Activated CD4-positive, alpha-beta T cell treated with anti-CD3 and anti-CD28 coated beads, Interleukin-2, amount 10 ng/mL, durations not matched to agents 7 days and 5 days (primary cell): ENCODE data around the gene DMD. TPM values are rescaled to one million over a fixed set of nuclear protein-coding genes. Genes with fewer than 3 reads are reported as not detected.
"Not testable (repeated sequence)": the region's sequence is repeated elsewhere in the genome, so short reads cannot be mapped to it uniquely, and the experiment has no call there.

Experiments used
- CTCF ChIA-PET: fragments of 350-600 bp; sonication (Branson Sonifier 250); formaldehyde crosslinking; loops from one replicate; lab custom pipeline; 2021; ENCODE audit warnings: antibody characterized with exemption; lab: Charles Lee
- POLR2A ChIA-PET: fragments of 350-600 bp; sonication (Branson Sonifier 250); formaldehyde crosslinking; loops from one replicate; lab custom pipeline; 2021; ENCODE audit warnings: antibody characterized with exemption; lab: Charles Lee
- DNase-seq: peaks from one replicate; pipeline ENCODE4 v3.0.0-alpha.2; 2020
- H3K27ac Mint-ChIP-seq: one replicate; pipeline ENCODE4 v1.8.0; 2021; ENCODE audit warnings: mild to moderate bottlenecking, moderate library complexity, mixed read lengths
- H3K27me3 Mint-ChIP-seq: one replicate; pipeline ENCODE4 v1.8.0; 2021; ENCODE audit warnings: mixed read lengths
- H3K36me3 Mint-ChIP-seq: one replicate; pipeline ENCODE4 v1.8.0; 2021; ENCODE audit warnings: low read depth, mixed read lengths
- H3K4me1 Mint-ChIP-seq: one replicate; pipeline ENCODE4 v1.8.0; 2021; ENCODE audit warnings: mixed read lengths
- H3K4me3 Mint-ChIP-seq: one replicate; pipeline ENCODE4 v1.8.0; 2021; ENCODE audit warnings: mild to moderate bottlenecking, moderate library complexity, mixed read lengths
- H3K9me3 Mint-ChIP-seq: one replicate; pipeline ENCODE4 v1.8.0; 2021; ENCODE audit warnings: mixed read lengths
- total RNA-seq, 2 experiments: library from RNA; stranded (reverse); gene quantifications; one replicate each; pipeline ENCODE4 v1.2.3, GENCODE V29; 2021

Gene DMD
- total RNA-seq, 2 experiments from 2014 or later = 0.57 to 0.83 TPM

DNA sequence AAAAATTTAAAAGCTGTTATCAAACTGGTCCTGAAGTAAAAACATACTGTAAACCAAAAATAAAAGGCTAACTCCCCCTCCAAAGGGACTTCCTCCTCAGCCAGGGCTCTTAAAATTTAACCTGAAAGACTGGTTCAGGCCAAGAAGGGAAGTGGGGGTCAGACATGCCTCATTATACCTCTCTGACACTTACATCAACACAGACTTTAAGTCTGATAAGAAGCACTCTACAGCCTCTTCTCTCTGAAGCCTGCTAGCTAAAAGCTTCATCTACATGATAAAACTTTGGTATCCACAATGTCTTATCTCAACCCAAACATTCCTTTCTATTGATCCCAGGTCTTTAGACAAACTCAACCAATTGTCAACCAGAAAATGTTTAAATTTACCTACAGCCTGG lies 682.9 kb downstream of the DMD start:
- H3K27me3 Mint-ChIP-seq, H3K27ac Mint-ChIP-seq, POLR2A ChIA-PET, H3K9me3 Mint-ChIP-seq, H3K4me3 Mint-ChIP-seq, H3K36me3 Mint-ChIP-seq, DNase-seq, CTCF ChIA-PET, H3K4me1 Mint-ChIP-seq: not testable (repeated sequence)

DNA sequence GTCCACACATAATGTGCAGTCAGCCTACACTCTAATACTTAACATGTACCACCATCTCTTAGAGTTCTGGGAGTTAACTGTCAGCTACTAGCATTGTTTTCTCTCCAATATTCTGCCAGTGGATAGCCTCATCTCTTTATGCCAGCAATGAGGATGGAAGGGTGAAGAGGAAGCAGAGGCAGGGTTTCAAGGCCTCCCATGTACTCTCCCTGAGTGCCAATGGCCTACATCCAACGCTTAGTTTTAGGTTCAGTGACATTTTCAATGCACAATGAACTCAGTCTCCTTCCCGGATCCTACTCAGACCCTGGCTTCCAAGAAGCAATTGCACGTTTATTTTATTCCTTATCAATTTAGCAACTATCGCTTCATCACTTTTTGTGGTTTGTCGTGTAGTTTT lies 686.1 kb downstream of the DMD start:
- CTCF ChIA-PET = no interaction called here
- Mint-ChIP-seq H3K27me3 (no peaks in the 10 kb centered on the region), H3K9me3 (no peaks in the 10 kb centered on the region), H3K4me1 (no peaks in the 10 kb centered on the region), H3K4me3 (no peak overlapping the region), H3K36me3 (no peaks in the 10 kb centered on the region), H3K27ac (no peak overlapping the region)
- POLR2A ChIA-PET = no interaction called here
- no peak for DNase-seq

DNA sequence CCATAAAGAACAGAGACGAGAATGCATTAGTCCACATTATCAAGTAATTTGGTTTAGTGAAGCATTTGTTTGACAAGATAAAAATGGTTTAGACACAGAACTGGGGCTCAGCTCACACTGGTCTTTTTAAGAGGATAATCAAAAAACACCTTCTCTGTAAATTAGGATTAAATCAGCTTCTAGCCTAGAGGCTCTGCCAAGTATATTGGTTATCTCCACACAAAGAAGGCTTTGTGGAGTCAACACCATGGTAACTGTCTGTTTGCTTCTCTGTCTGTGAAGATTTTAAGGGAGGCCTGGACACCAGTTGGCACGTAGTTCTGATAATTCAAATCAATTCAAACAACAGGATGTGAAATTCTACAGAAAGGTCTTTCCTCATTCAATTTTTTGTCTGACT lies 687.0 kb downstream of the DMD start:
- Mint-ChIP-seq H3K27me3 (no peaks in the 10 kb centered on the region), H3K9me3 (no peaks in the 10 kb centered on the region), H3K4me1 (no peaks in the 10 kb centered on the region), H3K4me3 (no peak overlapping the region), H3K27ac (no peak overlapping the region), H3K36me3 (no peaks in the 10 kb centered on the region)
- POLR2A ChIA-PET = no interaction called here
- CTCF ChIA-PET = no interaction called here
- no peak for DNase-seq

DNA sequence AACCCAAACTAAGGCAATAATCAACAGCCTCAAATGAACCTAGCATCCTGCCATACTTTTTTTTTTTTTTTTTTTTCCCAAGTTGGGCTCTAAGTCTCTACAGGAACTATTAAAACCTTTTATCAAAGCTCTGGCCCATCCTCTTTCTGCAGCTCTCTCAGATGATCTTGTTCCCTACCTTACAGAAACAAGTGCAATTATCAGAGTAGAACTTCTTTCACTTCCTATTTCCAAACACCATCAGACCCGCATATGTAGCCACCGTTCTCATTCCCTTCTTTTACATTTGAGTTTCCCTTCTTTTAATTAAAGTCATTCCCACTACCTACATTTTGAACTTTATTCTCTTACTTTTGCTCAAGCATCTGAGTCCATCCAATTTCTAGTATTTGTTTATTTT lies 690.6 kb downstream of the DMD start:
- ChIA-PET CTCF (no interaction called here), POLR2A (no interaction called here)
- Mint-ChIP-seq H3K4me1 (no peaks in the 10 kb centered on the region), H3K9me3 (no peaks in the 10 kb centered on the region), H3K36me3 (no peaks in the 10 kb centered on the region), H3K27ac (no peak overlapping the region), H3K4me3 (no peak overlapping the region), H3K27me3 (no peaks in the 10 kb centered on the region)
- DNase-seq = no peak

DNA sequence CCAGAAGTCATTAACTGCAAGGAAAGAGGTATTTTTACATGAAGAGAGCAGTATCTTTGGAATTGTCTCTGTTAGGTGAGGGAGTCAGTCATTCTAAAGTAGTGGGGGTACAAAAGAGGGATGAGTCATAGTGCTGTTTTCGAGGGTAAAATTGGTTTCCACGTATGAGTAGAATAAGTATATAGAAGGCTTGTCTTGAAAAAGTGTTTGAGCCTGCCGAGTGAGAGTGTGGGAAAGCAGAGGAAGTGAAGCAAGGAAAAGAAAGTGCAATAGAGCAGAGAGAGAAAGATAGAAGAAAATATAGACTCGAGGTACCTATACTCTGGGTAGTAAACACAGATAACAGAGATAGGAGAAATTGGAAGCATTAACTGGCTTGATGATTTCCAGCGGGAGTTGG lies 696.4 kb downstream of the DMD start:
- DNase-seq = no peak
- H3K36me3 Mint-ChIP-seq = no peaks in the 10 kb centered on the region
- no peaks in the 10 kb centered on the region for H3K4me1 Mint-ChIP-seq
- H3K4me3 Mint-ChIP-seq = no peak overlapping the region
- ChIA-PET POLR2A (no interaction called here), CTCF (no interaction called here)
- H3K27me3 Mint-ChIP-seq = no peaks in the 10 kb centered on the region
- no peaks in the 10 kb centered on the region for H3K9me3 Mint-ChIP-seq
- H3K27ac Mint-ChIP-seq = no peak overlapping the region

DNA sequence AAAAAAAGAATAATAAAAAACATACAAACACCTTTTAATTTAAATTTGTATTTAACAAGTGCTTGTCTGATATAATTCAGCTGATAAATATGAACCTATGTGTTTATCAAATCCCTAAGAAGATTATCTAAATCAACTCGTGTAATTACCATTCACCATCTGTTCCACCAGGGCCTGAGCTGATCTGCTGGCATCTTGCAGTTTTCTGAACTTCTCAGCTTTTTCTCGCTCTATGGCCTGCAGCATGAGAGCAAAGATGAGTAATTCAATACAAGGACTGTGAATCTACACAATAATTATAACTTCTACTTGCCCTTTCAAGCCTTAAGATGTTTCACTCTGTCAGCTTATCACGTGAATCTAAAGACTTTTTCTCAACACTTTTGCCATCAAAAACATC lies 709.7 kb downstream of the DMD start:
- CTCF ChIA-PET = no interaction called here
- Mint-ChIP-seq H3K27me3 (no peaks in the 10 kb centered on the region), H3K36me3 (no peaks in the 10 kb centered on the region), H3K27ac (no peak overlapping the region), H3K4me1 (no peaks in the 10 kb centered on the region), H3K4me3 (no peak overlapping the region), H3K9me3 (no peaks in the 10 kb centered on the region)
- POLR2A ChIA-PET = no interaction called here
- no peak for DNase-seq

DNA sequence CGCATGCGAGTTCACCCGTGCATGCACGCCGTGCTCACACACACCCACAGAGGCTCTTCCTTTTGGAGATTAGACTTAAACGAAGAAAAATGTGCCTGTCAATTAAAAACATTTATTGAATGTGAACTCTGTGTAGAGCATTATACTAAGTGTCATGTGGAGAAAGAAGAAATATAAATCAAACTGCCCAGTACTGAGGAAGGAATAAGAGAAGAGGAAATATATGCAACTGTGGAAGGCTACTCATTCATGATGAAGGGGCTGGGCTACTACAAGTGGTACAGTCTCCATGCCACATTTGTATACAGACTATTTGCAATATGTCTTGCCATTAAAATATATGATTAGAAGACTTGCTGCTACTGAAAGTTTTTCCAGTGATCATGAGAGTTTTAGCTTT lies 714.7 kb downstream of the DMD start:
- Mint-ChIP-seq H3K36me3 (no peaks in the 10 kb centered on the region), H3K9me3 (no peaks in the 10 kb centered on the region), H3K4me1 (no peaks in the 10 kb centered on the region), H3K27ac (no peak overlapping the region), H3K4me3 (no peak overlapping the region), H3K27me3 (no peaks in the 10 kb centered on the region)
- no peak for DNase-seq
- ChIA-PET POLR2A (no interaction called here), CTCF (no interaction called here)

DNA sequence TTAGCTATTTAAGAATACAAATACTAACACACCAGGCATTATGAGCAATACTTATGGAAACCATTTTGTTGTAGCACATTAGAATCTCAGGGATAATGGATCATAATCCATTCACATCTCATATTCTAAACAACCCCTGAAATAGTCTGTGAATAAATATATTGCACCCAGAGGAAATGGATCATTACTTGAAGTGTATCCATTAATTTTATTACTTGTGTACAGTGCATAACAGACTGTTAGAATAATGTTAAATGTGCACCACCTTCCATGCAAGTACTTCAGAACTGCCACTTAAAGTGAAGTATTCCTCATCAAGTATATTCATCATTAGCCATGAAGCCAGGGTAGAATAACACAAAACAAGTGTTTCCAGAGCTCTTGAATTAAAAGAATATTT lies 715.5 kb downstream of the DMD start:
- H3K27me3 Mint-ChIP-seq = no peaks in the 10 kb centered on the region
- ChIA-PET CTCF (no interaction called here), POLR2A (no interaction called here)
- H3K4me1 Mint-ChIP-seq = no peaks in the 10 kb centered on the region
- no peaks in the 10 kb centered on the region for H3K36me3 Mint-ChIP-seq
- H3K27ac Mint-ChIP-seq = no peak overlapping the region
- H3K4me3 Mint-ChIP-seq = no peak overlapping the region
- no peaks in the 10 kb centered on the region for H3K9me3 Mint-ChIP-seq
- no peak for DNase-seq

DNA sequence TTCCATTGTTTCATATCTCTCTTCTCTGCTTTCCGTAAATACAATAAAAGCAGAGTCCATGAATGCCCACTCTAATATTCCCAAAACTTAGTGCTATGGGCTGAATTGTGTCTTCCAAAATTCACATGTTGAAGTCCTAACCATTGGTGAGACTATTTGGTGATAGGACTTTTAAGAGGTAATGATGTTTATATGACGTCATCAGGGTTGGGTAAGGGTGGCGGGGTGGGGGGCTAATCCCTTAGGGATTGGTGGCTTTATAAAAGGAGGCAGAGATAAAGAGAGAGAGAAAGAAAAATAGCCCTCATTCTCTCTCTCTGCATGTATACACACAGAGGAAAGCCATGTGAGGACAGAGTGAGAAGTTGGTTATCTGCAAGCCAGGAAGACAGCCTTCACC lies 722.2 kb downstream of the DMD start:
- H3K4me3 Mint-ChIP-seq = no peak overlapping the region
- H3K27me3 Mint-ChIP-seq = no peaks in the 10 kb centered on the region
- no peaks in the 10 kb centered on the region for H3K4me1 Mint-ChIP-seq
- no peaks in the 10 kb centered on the region for H3K36me3 Mint-ChIP-seq
- ChIA-PET POLR2A (no interaction called here), CTCF (interaction anchor here (0.9 kb wide), 1 partner anchor 74 kb away, joined by 3 read pairs; no protein-coding TSS in a partner anchor)
- no peak for DNase-seq
- no peaks in the 10 kb centered on the region for H3K9me3 Mint-ChIP-seq
- no peak overlapping the region for H3K27ac Mint-ChIP-seq

DNA sequence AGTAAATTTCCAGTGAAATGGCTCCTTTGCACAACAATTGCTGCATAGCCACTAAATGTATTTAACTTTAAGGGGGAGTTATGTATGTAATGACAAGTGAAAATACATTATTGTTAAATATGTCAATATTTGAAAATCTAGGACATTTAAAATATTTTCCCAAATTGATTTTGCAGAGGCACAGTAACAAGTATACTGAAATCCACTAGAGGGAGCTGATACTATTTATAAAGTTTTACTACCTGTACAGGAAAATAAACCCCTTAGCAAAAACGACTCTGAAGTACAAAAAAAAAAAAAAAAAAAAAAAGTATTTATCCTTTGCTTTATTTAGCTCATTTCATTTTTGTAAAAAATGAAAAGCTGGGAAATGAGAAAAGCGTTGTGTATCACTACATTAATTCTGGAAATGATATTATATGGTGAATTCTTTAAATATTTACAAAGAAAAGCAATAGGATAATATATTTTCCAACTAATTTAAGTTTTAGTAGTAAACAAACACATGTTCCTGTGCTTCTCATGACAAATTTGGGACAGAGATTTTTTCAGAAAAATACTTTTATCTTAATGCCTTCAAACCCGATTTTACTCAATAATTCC lies 727.7 kb downstream of the DMD start:
- Mint-ChIP-seq H3K27ac (no peak overlapping the region), H3K27me3 (no peaks in the 10 kb centered on the region), H3K4me3 (no peak overlapping the region), H3K36me3 (no peaks in the 10 kb centered on the region), H3K4me1 (no peaks in the 10 kb centered on the region), H3K9me3 (no peaks in the 10 kb centered on the region)
- DNase-seq = no peak
- ChIA-PET CTCF (no interaction called here), POLR2A (no interaction called here)

DNA sequence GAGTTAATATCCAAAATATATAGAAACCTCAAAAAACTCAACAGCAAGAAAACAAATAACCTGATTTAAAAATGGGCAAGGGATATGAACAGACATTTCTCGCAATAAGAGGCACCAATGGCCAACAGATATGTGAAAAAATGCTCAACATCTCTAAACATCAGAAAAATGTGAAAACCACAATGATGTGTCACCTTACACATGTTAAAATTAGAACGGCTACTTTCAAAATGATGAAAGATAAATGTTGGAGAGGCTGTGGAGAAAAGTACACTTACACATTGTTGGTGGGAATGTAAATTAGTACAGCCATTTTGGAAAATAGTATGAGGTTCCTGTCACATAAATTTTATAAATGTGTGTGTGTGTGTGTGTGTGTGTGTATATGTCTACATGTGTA lies 731.3 kb downstream of the DMD start:
- DNase-seq = no peak
- H3K36me3 Mint-ChIP-seq = no peaks in the 10 kb centered on the region

DNA sequence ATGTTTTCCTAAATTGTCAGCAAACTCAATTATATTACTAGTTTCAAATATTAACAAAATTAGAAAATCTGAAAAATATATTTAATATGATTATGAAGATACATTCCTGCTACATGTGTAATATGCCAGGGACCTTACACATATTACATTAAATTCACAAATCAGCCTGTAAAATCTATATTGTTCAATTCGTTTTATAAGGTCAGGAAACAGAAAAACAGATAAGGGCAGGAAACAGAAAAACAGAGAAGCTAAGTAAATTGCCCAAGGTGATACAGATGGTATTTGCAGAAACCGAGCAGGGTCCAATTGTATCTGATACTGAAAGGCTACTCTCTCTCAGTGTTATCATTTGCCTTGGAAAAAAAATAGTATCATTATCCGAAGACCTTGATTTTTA lies 739.0 kb downstream of the DMD start:
- POLR2A ChIA-PET = no interaction called here
- Mint-ChIP-seq H3K36me3 (no peaks in the 10 kb centered on the region), H3K27ac (no peak overlapping the region), H3K4me3 (no peak overlapping the region), H3K9me3 (no peaks in the 10 kb centered on the region), H3K4me1 (no peaks in the 10 kb centered on the region), H3K27me3 (no peaks in the 10 kb centered on the region)
- CTCF ChIA-PET = no interaction called here
- DNase-seq = no peak

More for the DNA sequence above, 731.3 kb downstream of the DMD start:
- no peaks in the 10 kb centered on the region for H3K9me3 Mint-ChIP-seq
- H3K27me3 Mint-ChIP-seq = no peaks in the 10 kb centered on the region
- CTCF ChIA-PET = no interaction called here
- no peak overlapping the region for H3K4me3 Mint-ChIP-seq
- POLR2A ChIA-PET = no interaction called here
- H3K4me1 Mint-ChIP-seq = no peaks in the 10 kb centered on the region
- H3K27ac Mint-ChIP-seq = no peak overlapping the region

DNA sequence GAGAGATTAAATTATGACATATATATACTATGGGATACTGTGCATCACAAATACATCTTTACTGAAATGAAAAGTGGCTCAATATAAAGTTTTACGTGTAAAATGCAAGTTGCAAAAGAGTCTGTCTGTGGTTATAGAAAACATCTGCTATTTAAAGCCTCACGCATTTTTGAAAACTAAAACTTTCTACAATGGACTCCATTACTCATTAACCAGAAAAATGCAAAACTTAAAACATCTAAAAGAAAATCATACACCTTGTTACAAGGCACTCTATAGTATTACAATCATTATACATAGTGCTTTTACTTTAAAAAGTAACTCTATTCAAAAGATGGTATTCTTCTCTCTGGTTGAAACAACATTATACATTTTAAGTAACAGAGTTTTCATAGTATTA lies 755.6 kb downstream of the DMD start:
- Mint-ChIP-seq H3K4me3 (no peak overlapping the region), H3K9me3 (no peaks in the 10 kb centered on the region), H3K4me1 (no peaks in the 10 kb centered on the region), H3K27ac (no peak overlapping the region), H3K27me3 (no peaks in the 10 kb centered on the region), H3K36me3 (no peaks in the 10 kb centered on the region)
- CTCF ChIA-PET = no interaction called here
- POLR2A ChIA-PET = no interaction called here
- DNase-seq = no peak

DNA sequence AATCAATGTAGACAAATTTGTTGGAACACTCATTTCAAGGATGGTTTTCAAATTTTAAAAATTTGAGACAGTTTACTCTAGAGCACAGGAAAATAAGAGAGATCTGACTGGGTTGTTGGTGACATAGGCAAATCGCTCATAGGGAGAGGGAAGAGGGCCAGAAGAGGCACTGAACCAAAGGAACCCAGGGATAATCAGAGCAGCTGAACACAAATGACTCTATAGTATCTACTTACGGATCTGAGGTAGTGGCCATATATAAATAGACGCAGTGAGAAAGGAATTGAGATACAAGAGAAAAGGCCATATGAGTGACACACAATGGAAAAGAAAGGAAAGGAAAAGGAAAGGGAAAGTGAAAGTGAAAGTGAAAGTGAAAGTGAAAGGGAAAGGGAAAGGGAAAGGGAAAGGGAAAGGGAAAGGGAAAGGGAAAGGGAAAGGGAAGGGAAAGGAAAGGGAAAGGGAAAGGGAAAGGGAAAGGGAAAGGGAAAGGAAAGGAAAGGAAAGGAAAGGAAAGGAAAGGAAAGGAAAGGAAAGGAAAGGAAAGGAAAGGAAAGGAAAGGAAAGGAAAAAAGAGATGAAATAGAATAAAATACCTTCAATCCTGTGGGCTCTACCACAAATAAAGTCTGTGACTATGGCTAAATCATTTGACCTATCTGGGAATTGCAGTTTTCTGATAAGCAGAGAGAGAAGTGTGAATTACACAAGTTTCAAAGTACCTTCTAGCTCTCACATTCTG lies 759.2 kb downstream of the DMD start:
- no peak for DNase-seq
- H3K36me3 Mint-ChIP-seq = peaks cover 3% of the 10 kb centered on the region
- no peak overlapping the region for H3K4me3 Mint-ChIP-seq
- H3K27me3 Mint-ChIP-seq = no peaks in the 10 kb centered on the region
- POLR2A ChIA-PET = no interaction called here
- H3K9me3 Mint-ChIP-seq = no peaks in the 10 kb centered on the region
- H3K4me1 Mint-ChIP-seq = peaks cover 6% of the 10 kb centered on the region
- H3K27ac Mint-ChIP-seq = no peak overlapping the region
- CTCF ChIA-PET = no interaction called here
